Right lobe of liver (tissue), 6 donors: ENCODE results near the gene PIK3CG. TPM values are rescaled to one million over a fixed set of nuclear protein-coding genes. Genes with fewer than 3 reads are reported as not detected.
A peak's percentile ranks its signal among the peaks of the same experiment; 100 is the strongest.

ENCODE experiments used
- ATAC-seq, 4 donors: fragments of 200-7000 bp; cut with Tn5 transposase; one replicate each; pipeline ENCODE4 v1.9.1; 2020; ENCODE audit warnings: mild to moderate bottlenecking in 4 of 4, moderate library complexity in 4 of 4
- DNase-seq, 3 donors: peaks; one replicate each; pipeline ENCODE4 v3.0.0-alpha.2; 2020
- H3K27ac ChIP-seq, 3 donors: fragments of 200-600 bp; one replicate each; pipeline ENCODE4 v1.8.0; 2022
- H3K27me3 ChIP-seq, 2 donors: fragments of 200-600 bp; one replicate each; pipeline ENCODE4 v1.8.0; 2022
- H3K36me3 ChIP-seq, 4 donors: fragments of 200-600 bp; sonication (generic) in 1 of 4; one replicate each; pipeline versions ENCODE4 v1.5.1 to v1.8.0; 2017 to 2022; ENCODE audit warnings: control low read depth in 1 of 4
- H3K4me1 ChIP-seq, 4 donors: fragments of 200-600 bp; sonication (generic) in 1 of 4; one replicate each; pipeline versions ENCODE4 v1.5.1 to v1.8.0; 2017 to 2022; ENCODE audit warnings: control low read depth in 1 of 4
- H3K4me3 ChIP-seq, 3 donors: fragments of 200-600 bp; one replicate each; pipeline ENCODE4 v1.8.0; 2022
- H3K9me3 ChIP-seq, 4 donors: fragments of 200-600 bp; sonication (generic) in 1 of 4; one replicate each; pipeline versions ENCODE4 v1.5.1 to v1.8.0; 2017 to 2022; ENCODE audit warnings: control low read depth in 1 of 4
- CTCF ChIP-seq, 4 donors: fragments of 200-600 bp in 3 of 4; fragments of 450-650 bp in 1 of 4; IDR thresholded peaks; one replicate each; pipeline versions ENCODE4 v1.5.1 to v1.8.0; 2016 to 2022; ENCODE audit warnings: antibody characterized with exemption in 4 of 4, mild to moderate bottlenecking in 2 of 4
- POLR2A ChIP-seq: fragments of 450-650 bp; IDR thresholded peaks from one replicate; pipeline ENCODE4 v1.6.1; 2017; ENCODE audit warnings: antibody characterized with exemption, mild to moderate bottlenecking
- WGBS: methylation state at CpG from one replicate; pipeline ENCODE4 v1.1.6; 2018; ENCODE audit warnings: low coverage, low lambda C conversion rate; ENCODE audit not compliant: insufficient coverage; ENCODE audit errors: missing lambda C conversion rate; 5-methylcytosine and 5-hydroxymethylcytosine counted together
- intact Hi-C, 2 donors: fragments of 100-400 bp; cut with DNase I; formaldehyde crosslinking; loops; one replicate each; pipeline versions ENCODE4 v1.11.2 to v1.14.1; 2022
- total RNA-seq, 6 experiments: library from RNA; depleted of rRNA in 2 of 6; stranded (reverse); fragments of >200 nt in 2 of 6; fragmentation: NEBNext Ultra II Directional in 3 of 6; extraction: Animal tissue kit (Norgen Biotek cat#: 25700) in 3 of 6; gene quantifications; one replicate each; pipeline versions ENCODE4 v1.1.0 to v1.2.4, GENCODE V29; 2016 to 2023
- donor health status: DM: no; HTN: yes; CAD: no.
- donor health status: DM: no; HTN: no; CAD: no.
- donor health status: DM: no; HTN: no; CAD: no.
- donor health status: DM: no; HTN: yes; CAD: no.
- donor health status: DM: no; HTN: yes; CAD: no.

Gene PIK3CG
- total RNA-seq, 6 experiments from 2014 or later: 0.53 to 1.9 (median 0.71) TPM

GRCh38 chr7:106944035-106944665 is 79.1 kb downstream of the PIK3CG start:
- DNase-seq (no peak), ATAC-seq (no peak)
- Histone ChIP-seq H3K36me3 (no peaks in the 10 kb centered on the region), H3K4me1 (no peaks in the 10 kb centered on the region), H3K27me3 (no peaks in the 10 kb centered on the region), H3K27ac (no peak overlapping the region), H3K4me3 (no peak overlapping the region), H3K9me3 (no peaks in the 10 kb centered on the region)
- WGBS: 84% methylated on average over 9 of the region's 9 CpGs
- TF ChIP-seq POLR2A (no peak), CTCF (IDR thresholded peaks at IDR 0.05) (no peak)
- intact Hi-C loops: no loop called here

- intact Hi-C loops: loop anchor here in 1 of 2 donors (5.0 kb wide), 1 partner anchor 200 kb away; no protein-coding TSS in a partner anchor
- no peak overlapping the region for H3K27ac ChIP-seq
- peak; percentile 73 to 83 (median 82) for ATAC-seq
- H3K36me3 ChIP-seq: no peaks in the 10 kb centered on the region
- DNase-seq: no peak
- no peaks in the 10 kb centered on the region for H3K27me3 ChIP-seq
- H3K4me3 ChIP-seq: no peak overlapping the region
- no peaks in the 10 kb centered on the region for H3K4me1 ChIP-seq
- 27% methylated on average over 1 of the region's 1 CpG for WGBS
- TF ChIP-seq POLR2A: no peak
- TF ChIP-seq CTCF (IDR thresholded peaks at IDR 0.05): peak; percentile 38 to 56 (median 49)
- no peaks in the 10 kb centered on the region for H3K9me3 ChIP-seq
These were observed 82.2 kb downstream of the PIK3CG start for GRCh38 chr7:106947244-106947728.

- no peaks in the 10 kb centered on the region for H3K36me3 ChIP-seq
- ATAC-seq: no peak
- intact Hi-C loops: no loop called here
- H3K4me3 ChIP-seq: no peak overlapping the region
- 52% methylated on average over 6 of the region's 7 CpGs for WGBS
- no peaks in the 10 kb centered on the region for H3K27me3 ChIP-seq
- no peaks in the 10 kb centered on the region for H3K4me1 ChIP-seq
- H3K27ac ChIP-seq: no peak overlapping the region
- H3K9me3 ChIP-seq: no peaks in the 10 kb centered on the region
- no peak for TF ChIP-seq POLR2A
- no peak for TF ChIP-seq CTCF (IDR thresholded peaks at IDR 0.05)
- no peak for DNase-seq
These were observed 87.0 kb downstream of the PIK3CG start for GRCh38 chr7:106952001-106952657.

GRCh38 chr7:106952658-106953231 is 87.7 kb downstream of the PIK3CG start:
- Histone ChIP-seq H3K27me3 (no peaks in the 10 kb centered on the region), H3K36me3 (no peaks in the 10 kb centered on the region), H3K4me1 (no peaks in the 10 kb centered on the region), H3K27ac (no peak overlapping the region), H3K4me3 (no peak overlapping the region), H3K9me3 (no peaks in the 10 kb centered on the region)
- peak in 1 of 3 donors; percentile 25 for DNase-seq
- intact Hi-C loops: no loop called here
- TF ChIP-seq POLR2A (no peak), CTCF (IDR thresholded peaks at IDR 0.05) (no peak)
- ATAC-seq: peak; percentile 76 to 85 (median 80)
- 12% methylated on average over 5 of the region's 5 CpGs for WGBS
